Fibroblast of lung (primary cell): Measurements from ENCODE around the gene MBOAT2. TPM values are rescaled to one million over a fixed set of nuclear protein-coding genes. Genes with fewer than 3 reads are reported as not detected.
A peak's percentile ranks its signal among the peaks of the same experiment; 100 is the strongest.

Experiments used
- DNase-seq, 2 donors: peaks; one replicate each; pipeline versions ENCODE4 v3.0.0 to v3.0.0-alpha.2; 2010; ENCODE audit warnings: low read depth in 2 of 2
- H2AFZ ChIP-seq: 2 replicates; pipeline ENCODE4 v1.5.1; 2012; ENCODE audit warnings: low read length, control low read depth, inconsistent platforms
- H3K27ac ChIP-seq: 2 replicates; pipeline ENCODE4 v1.5.1; 2011; ENCODE audit warnings: low read length, control low read depth; ENCODE audit not compliant: insufficient read depth
- H3K27me3 ChIP-seq: 2 replicates; pipeline ENCODE4 v1.5.1; 2011; ENCODE audit warnings: mild to moderate bottlenecking, low read length; ENCODE audit not compliant: control insufficient read depth, insufficient read depth
- H3K36me3 ChIP-seq: 2 replicates; pipeline ENCODE4 v1.5.1; 2011; ENCODE audit warnings: low read length; ENCODE audit not compliant: control insufficient read depth, insufficient read depth
- H3K4me1 ChIP-seq: 2 replicates; pipeline ENCODE4 v1.5.1; 2011; ENCODE audit warnings: low read length; ENCODE audit not compliant: control insufficient read depth, insufficient read depth; ENCODE audit errors: extremely low read depth
- H3K4me2 ChIP-seq: 2 replicates; pipeline ENCODE4 v1.5.1; 2011; ENCODE audit warnings: low read length, control low read depth; ENCODE audit not compliant: insufficient read depth; ENCODE audit errors: extremely low read depth
- H3K4me3 ChIP-seq, 4 experiments: fragments of 200-600 bp in 1 of 4; sonication (generic) in 1 of 4; replicated peaks in 1 of 4; 2 replicates each; pipeline ENCODE4 v1.5.1; 2011 to 2016; ENCODE audit warnings: low read length in 4 of 4, low read depth in 3 of 4, mild to moderate bottlenecking in 3 of 4, control low read depth in 2 of 4, inconsistent platforms in 1 of 4, mixed read lengths in 1 of 4; ENCODE audit not compliant: insufficient read depth in 1 of 4; ENCODE audit errors: control extremely low read depth in 1 of 4
- H3K79me2 ChIP-seq: 2 replicates; pipeline ENCODE4 v1.5.1; 2012; ENCODE audit warnings: mild to moderate bottlenecking, low read length, inconsistent platforms; ENCODE audit not compliant: control insufficient read depth, insufficient read depth
- H3K9ac ChIP-seq: 2 replicates; pipeline ENCODE4 v1.5.1; 2011; ENCODE audit warnings: mild to moderate bottlenecking, low read length, control low read depth; ENCODE audit not compliant: insufficient read depth
- H3K9me3 ChIP-seq: 2 replicates; pipeline ENCODE4 v1.5.1; 2012; ENCODE audit warnings: low read depth, low read length; ENCODE audit not compliant: control insufficient read depth, insufficient read depth
- H4K20me1 ChIP-seq: 2 replicates; pipeline ENCODE4 v1.5.1; 2011; ENCODE audit warnings: low read length; ENCODE audit not compliant: control insufficient read depth, insufficient read depth; ENCODE audit errors: extremely low read depth
- CTCF ChIP-seq, 2 donors: IDR thresholded peaks in 1 of 2; conservative IDR thresholded peaks in 1 of 2; 1 replicate in 1 of 2; 2 replicates in 1 of 2; pipeline ENCODE4 v1.5.1; 2011 to 2012; ENCODE audit warnings: low read length in 2 of 2, control low read depth in 1 of 2, inconsistent platforms in 1 of 2, low read depth in 1 of 2, mild to moderate bottlenecking in 1 of 2
- EZH2 ChIP-seq: IDR thresholded peaks from 2 replicates; pipeline ENCODE4 v1.5.1; 2012; ENCODE audit warnings: low read length, control low read depth, mild to moderate bottlenecking; ENCODE audit errors: missing control alignments
- polyA plus RNA-seq, 2 donors: library from polyadenylated mRNA; depleted of rRNA in 1 of 2; stranded (reverse) in 1 of 2; unstranded in 1 of 2; fragments of >200 nt; gene quantifications; 2 replicates each; pipeline ENCODE4 v1.2.1, GENCODE V29; 2011 to 2012; ENCODE audit warnings: missing spikeins in 1 of 2
- total RNA-seq: library from RNA; depleted of rRNA; stranded (reverse); fragments of >200 nt; gene quantifications from 2 replicates; pipeline ENCODE4 v1.2.1, GENCODE V29; 2014

MBOAT2 gene
- total and polyA plus RNA-seq, 2 donors (not counting 1 experiment from before 2014, with no cell fraction given) = 46.4 to 68.3 TPM

GRCh38 chr2:8882094-8882493 is 121.4 kb downstream of the MBOAT2 start:
- Histone ChIP-seq H3K4me3 (no peak overlapping the region), H2AFZ (no peak overlapping the region), H3K27me3 (no peaks in the 10 kb centered on the region), H3K79me2 (no peaks in the 10 kb centered on the region), H3K27ac (no peak overlapping the region), H3K4me2 (no peak overlapping the region), H3K9me3 (no peaks in the 10 kb centered on the region), H3K36me3 (peaks cover 2% of the 10 kb centered on the region), H4K20me1 (no peaks in the 10 kb centered on the region), H3K4me1 (no peaks in the 10 kb centered on the region), H3K9ac (no peak overlapping the region)
- TF ChIP-seq CTCF (conservative IDR thresholded peaks at IDR 0.05 in 1 of 2, IDR thresholded peaks at IDR 0.05 in 1 of 2; ENCODE audit: low read depth in 1 of 2, low read length in 2 of 2) (peak; percentile 31 to 58), EZH2 (no peak)
- DNase-seq = peak in 1 of 2 donors; percentile 43

GRCh38 chr2:8877894-8878293 is 125.6 kb downstream of the MBOAT2 start:
- no peak for DNase-seq
- no peak for TF ChIP-seq EZH2
- no peak for TF ChIP-seq CTCF (conservative IDR thresholded peaks at IDR 0.05 in 1 of 2, IDR thresholded peaks at IDR 0.05 in 1 of 2; ENCODE audit: low read depth in 1 of 2, low read length in 2 of 2)
- Histone ChIP-seq H2AFZ (no peak overlapping the region), H3K9me3 (no peaks in the 10 kb centered on the region), H3K4me3 (no peak overlapping the region), H3K4me2 (no peak overlapping the region), H3K79me2 (no peaks in the 10 kb centered on the region), H3K9ac (no peak overlapping the region), H3K36me3 (peaks cover 3% of the 10 kb centered on the region), H4K20me1 (no peaks in the 10 kb centered on the region), H3K27ac (no peak overlapping the region), H3K4me1 (no peaks in the 10 kb centered on the region), H3K27me3 (no peaks in the 10 kb centered on the region)

- Histone ChIP-seq H3K9me3 (no peaks in the 10 kb centered on the region), H3K4me1 (no peaks in the 10 kb centered on the region), H3K36me3 (peaks cover 3% of the 10 kb centered on the region), H4K20me1 (no peaks in the 10 kb centered on the region), H3K27ac (no peak overlapping the region), H3K9ac (no peak overlapping the region), H3K4me2 (no peak overlapping the region), H2AFZ (no peak overlapping the region), H3K79me2 (no peaks in the 10 kb centered on the region), H3K27me3 (no peaks in the 10 kb centered on the region), H3K4me3 (no peak overlapping the region)
- TF ChIP-seq EZH2 (no peak), CTCF (conservative IDR thresholded peaks at IDR 0.05 in 1 of 2, IDR thresholded peaks at IDR 0.05 in 1 of 2; ENCODE audit: low read depth in 1 of 2, low read length in 2 of 2) (no peak)
- no peak for DNase-seq
These were observed 126.2 kb downstream of the MBOAT2 start for GRCh38 chr2:8877332-8877731.
